Measurements from ENCODE around the gene NPR3.

NPR3 gene

DNA sequence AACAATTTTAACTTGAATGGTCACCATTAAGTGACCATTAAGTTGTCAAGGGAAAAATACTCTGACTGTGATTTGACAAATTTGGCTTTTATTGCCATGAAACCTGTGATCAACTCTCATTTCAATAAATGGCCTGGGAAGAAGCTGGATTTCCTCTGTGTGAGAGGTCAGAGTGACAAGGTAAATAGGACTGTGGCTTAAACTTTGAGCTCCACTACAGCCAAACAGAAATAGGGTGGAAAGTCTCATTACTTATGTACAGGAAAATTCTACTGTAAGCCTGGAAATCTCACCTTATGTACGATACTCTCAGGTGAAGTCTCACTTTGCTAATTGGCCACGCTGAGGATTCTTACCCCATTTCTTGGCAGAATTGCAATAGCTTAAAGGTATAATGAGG, 67.3 kb downstream of the NPR3 start:
- H3K27ac ChIP-seq = no peak overlapping the region

DNA sequence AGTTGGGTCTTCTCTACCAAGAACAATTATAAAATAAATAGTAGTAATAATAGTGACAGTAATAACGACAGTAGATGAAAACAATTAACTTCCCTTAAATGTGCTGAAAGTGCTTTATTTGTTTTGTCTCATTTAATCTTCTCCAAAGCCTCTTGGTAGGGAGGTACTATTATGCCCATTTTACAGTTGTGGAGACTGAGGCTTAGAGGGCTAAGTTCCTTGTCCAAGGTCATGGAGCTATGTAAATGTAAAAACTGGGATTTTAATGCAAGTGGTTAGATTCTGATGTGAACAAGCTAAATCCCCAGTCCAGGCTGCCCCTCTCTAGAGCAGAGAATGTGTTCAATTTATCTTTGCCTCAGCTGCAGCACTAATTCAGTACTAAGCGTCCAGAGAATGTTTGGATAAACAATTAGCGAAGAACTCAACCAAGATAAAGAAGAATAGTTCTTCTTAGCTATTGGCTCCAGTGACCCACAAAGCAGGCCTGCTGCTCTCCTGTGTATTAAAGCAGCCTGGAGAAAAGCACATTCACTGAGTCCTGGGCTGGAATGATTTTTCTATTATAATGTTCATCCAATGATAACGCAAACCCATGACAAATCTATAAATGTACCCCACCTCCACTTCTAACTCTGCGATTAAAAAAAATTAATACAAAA, 68.8 kb downstream of the NPR3 start:
- no peak overlapping the region for H3K27ac ChIP-seq
- TF ChIP-seq, protein P1, sequence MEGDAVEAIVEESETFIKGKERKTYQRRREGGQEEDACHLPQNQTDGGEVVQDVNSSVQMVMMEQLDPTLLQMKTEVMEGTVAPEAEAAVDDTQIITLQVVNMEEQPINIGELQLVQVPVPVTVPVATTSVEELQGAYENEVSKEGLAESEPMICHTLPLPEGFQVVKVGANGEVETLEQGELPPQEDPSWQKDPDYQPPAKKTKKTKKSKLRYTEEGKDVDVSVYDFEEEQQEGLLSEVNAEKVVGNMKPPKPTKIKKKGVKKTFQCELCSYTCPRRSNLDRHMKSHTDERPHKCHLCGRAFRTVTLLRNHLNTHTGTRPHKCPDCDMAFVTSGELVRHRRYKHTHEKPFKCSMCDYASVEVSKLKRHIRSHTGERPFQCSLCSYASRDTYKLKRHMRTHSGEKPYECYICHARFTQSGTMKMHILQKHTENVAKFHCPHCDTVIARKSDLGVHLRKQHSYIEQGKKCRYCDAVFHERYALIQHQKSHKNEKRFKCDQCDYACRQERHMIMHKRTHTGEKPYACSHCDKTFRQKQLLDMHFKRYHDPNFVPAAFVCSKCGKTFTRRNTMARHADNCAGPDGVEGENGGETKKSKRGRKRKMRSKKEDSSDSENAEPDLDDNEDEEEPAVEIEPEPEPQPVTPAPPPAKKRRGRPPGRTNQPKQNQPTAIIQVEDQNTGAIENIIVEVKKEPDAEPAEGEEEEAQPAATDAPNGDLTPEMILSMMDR (conservative IDR thresholded peaks at IDR 0.05) = no peak

More for the DNA sequence above, 67.3 kb downstream of the NPR3 start:
- TF ChIP-seq, protein P1 (conservative IDR thresholded peaks at IDR 0.05) = no peak

DNA sequence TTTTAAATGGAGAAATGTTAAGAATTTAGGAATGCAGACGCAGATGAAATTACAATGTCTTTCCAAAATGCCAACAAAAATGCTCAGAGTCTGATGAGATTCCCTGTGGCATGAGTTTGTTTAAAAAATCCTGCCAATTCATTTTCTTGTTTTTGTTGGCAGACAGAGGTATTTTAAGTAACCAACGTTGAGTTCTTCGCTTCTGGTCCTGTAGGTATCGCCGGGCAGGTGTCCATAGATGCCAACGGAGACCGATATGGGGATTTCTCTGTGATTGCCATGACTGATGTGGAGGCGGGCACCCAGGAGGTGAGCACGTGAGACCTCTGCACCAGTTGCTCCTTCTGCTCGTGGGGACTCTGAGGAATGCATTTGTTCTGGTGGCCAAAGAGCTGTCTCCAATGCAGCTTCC, 69.4 kb downstream of the NPR3 start:
- TF ChIP-seq, protein P1 (conservative IDR thresholded peaks at IDR 0.05) = no peak
- H3K27ac ChIP-seq = no peak overlapping the region

DNA sequence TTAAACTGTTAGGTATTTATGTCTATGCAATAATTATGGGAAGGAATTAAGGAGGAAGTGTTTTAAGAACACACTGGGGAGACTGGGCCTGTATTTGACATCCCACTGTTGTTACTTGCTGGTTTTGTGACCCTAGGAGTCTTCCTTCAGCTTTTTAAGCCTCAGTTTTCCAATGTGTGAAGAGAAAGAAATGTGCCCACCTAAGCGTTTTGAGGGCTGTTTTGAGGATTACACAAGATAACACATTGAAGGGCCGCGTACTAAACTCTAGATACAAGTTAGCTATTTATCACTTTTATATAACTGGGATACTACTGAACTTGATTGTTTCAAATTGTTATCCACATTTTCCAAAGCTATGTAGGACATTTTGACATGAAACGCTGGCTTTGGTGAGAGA, 72.5 kb downstream of the NPR3 start:
- no peak overlapping the region for H3K27ac ChIP-seq
- TF ChIP-seq, protein P1 (conservative IDR thresholded peaks at IDR 0.05) = no peak

DNA sequence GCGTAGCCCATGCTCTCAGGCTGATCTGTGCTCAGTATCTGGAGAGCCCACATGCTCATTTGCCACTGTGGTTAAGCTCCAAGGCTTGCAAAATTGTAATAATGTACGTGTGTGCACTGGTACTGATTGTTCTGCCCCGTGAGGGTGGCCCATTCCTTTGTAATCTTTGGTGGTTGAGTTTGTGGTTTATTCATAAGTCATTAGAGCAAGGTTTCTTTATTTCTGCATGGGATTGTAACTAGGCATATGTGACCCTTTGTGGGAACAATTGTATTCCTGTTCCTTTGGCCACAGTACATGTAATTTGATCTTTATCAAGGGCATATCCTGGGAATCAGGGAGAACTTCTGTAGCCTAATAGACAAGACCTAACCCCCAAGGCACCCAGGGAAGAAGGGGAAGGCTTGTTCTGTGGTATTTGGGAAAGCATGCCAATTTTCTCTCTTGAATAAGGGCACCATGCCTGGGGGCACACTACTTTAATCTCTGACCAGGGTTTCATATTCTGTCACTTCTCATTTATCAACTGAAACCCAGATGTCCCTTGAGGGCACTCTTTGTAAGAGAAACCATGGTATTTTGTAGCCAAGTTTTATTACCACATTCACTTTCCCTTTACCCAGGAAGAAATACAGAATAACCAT, 74.6 kb downstream of the NPR3 start:
- TF ChIP-seq, protein P1 (conservative IDR thresholded peaks at IDR 0.05) = no peak
- H3K27ac ChIP-seq = no peak overlapping the region

DNA sequence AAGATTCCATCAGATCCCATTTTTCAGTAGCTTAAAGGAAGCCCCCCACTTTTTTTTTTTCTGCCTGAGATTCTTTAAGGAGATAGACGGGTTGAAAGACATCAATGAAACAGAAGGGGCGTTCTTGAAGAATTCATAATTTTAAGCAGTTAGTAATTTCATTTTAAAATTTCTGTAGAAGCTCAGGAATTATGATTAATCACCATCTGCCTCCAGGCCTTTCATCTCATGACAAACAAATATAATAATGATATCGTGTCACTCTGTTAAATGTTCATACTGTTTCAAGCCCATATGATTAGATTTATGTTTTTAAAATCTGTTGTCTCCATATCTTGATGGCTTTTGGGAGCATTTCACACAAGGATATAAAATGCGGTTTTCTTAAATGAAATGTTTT, 75.2 kb downstream of the NPR3 start:
- H3K27ac ChIP-seq = no peak overlapping the region
- TF ChIP-seq, protein P1 (conservative IDR thresholded peaks at IDR 0.05) = no peak

DNA sequence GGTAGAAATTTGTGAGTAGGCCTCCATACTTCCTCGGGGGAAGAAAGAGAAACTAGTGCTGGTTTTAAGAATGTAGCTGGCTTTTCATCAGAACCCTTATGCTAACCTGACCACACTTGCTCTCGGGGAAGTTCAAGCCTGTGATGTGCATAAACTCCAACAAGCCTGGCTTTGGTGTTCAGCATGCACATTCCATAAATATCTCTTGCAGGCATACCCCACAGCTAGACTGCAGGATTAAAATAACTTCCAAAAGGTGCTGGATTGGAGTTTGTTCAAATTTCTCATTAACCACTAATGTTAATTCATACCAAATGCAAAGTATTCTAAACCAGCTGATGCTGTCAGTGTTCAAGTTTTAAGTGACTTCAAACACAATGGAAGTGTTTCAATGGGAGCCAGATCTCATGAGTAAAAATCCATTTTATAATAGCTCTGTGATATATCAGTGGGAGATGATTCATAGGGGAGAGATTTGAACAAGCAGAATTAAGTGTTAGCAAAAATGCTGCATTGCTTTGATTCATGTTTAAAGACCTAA, 79.4 kb downstream of the NPR3 start:
- TF ChIP-seq, protein P1 (conservative IDR thresholded peaks at IDR 0.05) = no peak
- peak overlapping the region; percentile 67 for H3K27ac ChIP-seq

Measured in VCaP (cell line).